Subcutaneous abdominal adipose tissue (tissue), 5 donors: ENCODE data around the gene HNMT.

ENCODE experiments used
- H3K27ac ChIP-seq: one replicate; pipeline ENCODE4 v1.7.0; 2013; ENCODE audit warnings: low read depth, mild to moderate bottlenecking, inconsistent platforms, low read length, moderate library complexity
- H3K27me3 ChIP-seq, 5 donors: one replicate each; pipeline ENCODE4 v1.7.0; 2013; ENCODE audit warnings: low read length in 5 of 5, inconsistent platforms in 1 of 5; ENCODE audit not compliant: control insufficient read depth in 5 of 5, insufficient read depth in 4 of 5
- H3K36me3 ChIP-seq, 5 donors: one replicate each; pipeline ENCODE4 v1.7.0; 2013; ENCODE audit warnings: low read length in 5 of 5; ENCODE audit not compliant: control insufficient read depth in 5 of 5, insufficient read depth in 5 of 5
- H3K4me1 ChIP-seq, 5 donors: one replicate each; pipeline ENCODE4 v1.7.0; 2013; ENCODE audit warnings: low read length in 5 of 5, mild to moderate bottlenecking in 3 of 5, moderate library complexity in 1 of 5; ENCODE audit not compliant: control insufficient read depth in 5 of 5, insufficient read depth in 5 of 5
- H3K4me3 ChIP-seq, 5 donors: one replicate each; pipeline ENCODE4 v1.7.0; 2013; ENCODE audit warnings: low read length in 5 of 5, low read depth in 1 of 5
- H3K9ac ChIP-seq, 5 donors: one replicate each; pipeline ENCODE4 v1.7.0; 2013; ENCODE audit warnings: low read length in 5 of 5, mild to moderate bottlenecking in 4 of 5, moderate library complexity in 3 of 5
- H3K9me3 ChIP-seq, 5 donors: one replicate each; pipeline ENCODE4 v1.7.0; 2013; ENCODE audit warnings: low read length in 5 of 5; ENCODE audit not compliant: control insufficient read depth in 5 of 5
- donor health status: healthy.
- donor health status: healthy.
- donor health status: healthy.
- donor health status: healthy.
- donor health status: healthy.

The HNMT gene

GRCh38 chr2:138000796-138001195 lies 36.5 kb downstream of the HNMT start:
- Histone ChIP-seq H3K27ac (no peak overlapping the region), H3K4me3 (no peak overlapping the region), H3K27me3 (no peaks in the 10 kb centered on the region), H3K4me1 (no peaks in the 10 kb centered on the region), H3K9me3 (peaks cover 0 to 5% (median 0%) of the 10 kb centered on the region in 5 donors), H3K9ac (no peak overlapping the region), H3K36me3 (peaks cover 23 to 45% (median 39%) of the 10 kb centered on the region in 5 donors)

DNA sequence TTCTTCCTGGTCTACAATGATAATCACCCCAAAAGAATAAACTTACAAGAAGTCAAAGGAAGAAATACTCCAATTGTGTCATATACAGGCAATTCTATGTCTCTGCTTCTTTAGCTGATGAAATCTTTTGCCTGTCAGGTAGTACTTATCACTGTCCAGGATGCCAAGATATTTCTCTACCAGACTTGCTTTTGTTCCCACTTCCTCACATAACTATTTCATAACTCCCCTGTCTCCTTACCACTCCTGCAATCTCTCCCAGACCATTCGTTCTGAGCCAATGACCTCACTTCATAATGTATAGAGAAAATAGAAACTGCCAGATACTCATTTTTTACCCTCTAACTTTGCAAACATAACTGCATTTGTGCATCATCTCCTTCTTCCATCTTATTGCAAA lies 39.1 kb downstream of the HNMT start:
- Histone ChIP-seq H3K4me3 (no peak overlapping the region), H3K9me3 (no peaks in the 10 kb centered on the region), H3K4me1 (no peaks in the 10 kb centered on the region), H3K36me3 (peaks cover 31 to 71% (median 60%) of the 10 kb centered on the region in 5 donors), H3K9ac (no peak overlapping the region), H3K27me3 (no peaks in the 10 kb centered on the region), H3K27ac (no peak overlapping the region)

DNA sequence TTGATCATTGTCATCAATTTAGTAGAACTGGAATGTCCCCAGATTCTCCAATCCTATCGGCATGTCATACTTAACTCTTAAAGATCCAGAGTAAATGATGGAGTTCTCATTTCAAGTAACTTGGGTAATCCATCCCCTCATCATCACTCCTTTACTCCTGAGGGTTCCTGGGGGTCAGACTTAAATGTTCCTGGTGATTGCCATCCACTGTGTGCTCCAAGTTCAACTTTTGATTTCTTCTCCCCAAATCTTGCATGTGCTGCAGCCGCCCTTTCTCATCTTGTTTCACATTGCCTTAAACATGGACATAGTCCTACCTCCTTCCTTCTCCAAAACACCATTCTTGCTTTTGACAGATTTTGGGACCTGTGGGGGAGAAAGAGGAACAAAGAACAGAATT lies 43.2 kb downstream of the HNMT start:
- Histone ChIP-seq H3K9me3 (no peaks in the 10 kb centered on the region), H3K36me3 (peaks cover 26 to 78% (median 58%) of the 10 kb centered on the region in 5 donors), H3K27me3 (no peaks in the 10 kb centered on the region), H3K4me3 (no peak overlapping the region), H3K9ac (no peak overlapping the region), H3K4me1 (no peaks in the 10 kb centered on the region), H3K27ac (no peak overlapping the region)

GRCh38 chr2:138009622-138010021 lies 45.3 kb downstream of the HNMT start:
- Histone ChIP-seq H3K9ac (no peak overlapping the region), H3K4me1 (no peaks in the 10 kb centered on the region), H3K9me3 (no peaks in the 10 kb centered on the region), H3K4me3 (no peak overlapping the region), H3K27me3 (no peaks in the 10 kb centered on the region), H3K27ac (no peak overlapping the region), H3K36me3 (peaks cover 25 to 71% (median 55%) of the 10 kb centered on the region in 5 donors)

DNA sequence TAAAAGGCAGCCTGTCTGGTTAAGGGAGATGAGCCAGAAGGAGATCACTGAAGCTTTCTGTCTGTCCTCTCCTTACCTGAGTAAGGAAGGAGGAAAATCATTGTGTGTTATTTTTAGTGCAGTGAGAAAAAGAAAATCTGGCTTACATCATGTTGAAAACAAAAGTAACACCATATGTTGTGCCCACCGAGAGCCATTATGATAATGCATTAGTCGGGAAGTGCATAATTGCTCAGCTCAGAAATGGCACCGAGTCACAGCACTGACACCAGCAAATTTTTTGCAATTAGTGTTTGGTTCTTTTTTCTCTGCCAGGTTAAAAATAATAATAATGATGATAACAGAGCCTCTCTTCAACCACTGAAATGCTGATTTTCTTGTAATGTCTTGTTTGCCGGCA lies 46.6 kb downstream of the HNMT start:
- no peak overlapping the region for H3K4me3 ChIP-seq
- no peaks in the 10 kb centered on the region for H3K27me3 ChIP-seq
- no peaks in the 10 kb centered on the region for H3K4me1 ChIP-seq
- H3K27ac ChIP-seq: no peak overlapping the region
- no peak overlapping the region for H3K9ac ChIP-seq
- H3K9me3 ChIP-seq: no peaks in the 10 kb centered on the region
- H3K36me3 ChIP-seq: peaks cover 21 to 68% (median 52%) of the 10 kb centered on the region in 5 donors

DNA sequence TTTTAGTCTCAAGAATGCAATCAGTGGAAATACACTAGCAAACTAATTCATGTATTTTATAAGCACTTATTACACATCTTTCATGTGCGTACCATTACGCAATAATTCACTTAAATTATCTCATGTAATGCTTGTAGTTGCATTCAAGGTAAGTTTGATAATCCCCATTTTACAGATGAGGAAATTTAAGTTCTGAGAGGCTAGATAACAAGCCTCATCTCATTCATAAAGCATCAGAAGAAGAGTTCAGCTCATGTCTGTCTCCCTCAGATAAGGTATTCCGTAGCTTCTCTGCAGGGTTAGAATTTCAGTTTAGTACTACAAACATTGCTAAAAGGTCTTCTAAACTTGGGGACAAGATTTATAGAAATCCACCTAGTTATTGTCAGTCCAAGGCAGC lies 47.8 kb downstream of the HNMT start:
- Histone ChIP-seq H3K27ac (no peak overlapping the region), H3K4me1 (no peaks in the 10 kb centered on the region), H3K27me3 (no peaks in the 10 kb centered on the region), H3K36me3 (peaks cover 16 to 62% (median 47%) of the 10 kb centered on the region in 5 donors), H3K4me3 (no peak overlapping the region), H3K9me3 (no peaks in the 10 kb centered on the region), H3K9ac (no peak overlapping the region)

GRCh38 chr2:138012968-138013367 lies 48.7 kb downstream of the HNMT start:
- H3K36me3 ChIP-seq: peaks cover 13 to 53% (median 41%) of the 10 kb centered on the region in 5 donors
- no peak overlapping the region for H3K27ac ChIP-seq
- H3K9me3 ChIP-seq: no peaks in the 10 kb centered on the region
- no peaks in the 10 kb centered on the region for H3K27me3 ChIP-seq
- H3K4me3 ChIP-seq: no peak overlapping the region
- no peak overlapping the region for H3K9ac ChIP-seq
- no peaks in the 10 kb centered on the region for H3K4me1 ChIP-seq

DNA sequence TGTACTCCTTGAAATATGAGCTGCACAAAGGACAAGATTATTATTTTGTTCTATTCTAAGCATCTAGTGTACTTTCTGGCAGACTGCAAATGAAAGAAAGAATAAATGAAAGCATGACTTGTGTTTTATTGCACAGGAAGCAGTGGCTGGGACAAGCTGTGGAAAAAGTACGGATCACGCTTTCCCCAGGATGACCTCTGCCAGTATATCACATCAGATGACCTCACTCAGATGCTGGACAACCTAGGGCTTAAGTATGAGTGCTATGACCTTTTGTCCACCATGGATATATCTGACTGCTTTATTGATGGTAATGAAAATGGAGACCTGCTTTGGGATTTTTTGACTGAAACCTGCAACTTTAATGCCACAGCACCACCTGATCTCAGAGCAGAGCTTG lies 49.4 kb downstream of the HNMT start:
- no peak overlapping the region for H3K27ac ChIP-seq
- no peaks in the 10 kb centered on the region for H3K4me1 ChIP-seq
- H3K9ac ChIP-seq: no peak overlapping the region
- H3K27me3 ChIP-seq: no peaks in the 10 kb centered on the region
- peaks cover 13 to 46% (median 34%) of the 10 kb centered on the region in 5 donors for H3K36me3 ChIP-seq
- no peaks in the 10 kb centered on the region for H3K9me3 ChIP-seq
- no peak overlapping the region for H3K4me3 ChIP-seq

DNA sequence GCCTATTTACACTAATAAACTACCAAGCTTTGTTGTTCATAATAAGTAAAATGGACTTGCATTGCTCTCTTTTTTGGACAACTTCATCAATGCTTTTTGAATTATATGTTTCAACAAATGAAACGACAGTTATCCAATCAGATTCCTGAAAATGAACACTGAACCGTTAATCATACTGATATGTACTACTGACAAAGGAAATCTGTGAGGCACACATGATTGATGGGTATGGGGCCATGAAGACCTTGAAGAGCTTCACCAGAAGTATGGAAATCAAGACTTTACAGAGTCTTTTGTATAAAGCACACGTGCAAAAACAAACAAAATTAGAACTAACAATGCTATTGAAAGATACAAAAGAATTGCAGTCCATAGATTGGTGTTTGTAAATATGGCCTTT lies 51.2 kb downstream of the HNMT start:
- no peak overlapping the region for H3K4me3 ChIP-seq
- no peak overlapping the region for H3K27ac ChIP-seq
- no peak overlapping the region for H3K9ac ChIP-seq
- peaks cover 0 to 8% (median 0%) of the 10 kb centered on the region in 5 donors for H3K4me1 ChIP-seq
- H3K36me3 ChIP-seq: peaks cover 13 to 37% (median 28%) of the 10 kb centered on the region in 5 donors
- no peaks in the 10 kb centered on the region for H3K27me3 ChIP-seq
- H3K9me3 ChIP-seq: no peaks in the 10 kb centered on the region

DNA sequence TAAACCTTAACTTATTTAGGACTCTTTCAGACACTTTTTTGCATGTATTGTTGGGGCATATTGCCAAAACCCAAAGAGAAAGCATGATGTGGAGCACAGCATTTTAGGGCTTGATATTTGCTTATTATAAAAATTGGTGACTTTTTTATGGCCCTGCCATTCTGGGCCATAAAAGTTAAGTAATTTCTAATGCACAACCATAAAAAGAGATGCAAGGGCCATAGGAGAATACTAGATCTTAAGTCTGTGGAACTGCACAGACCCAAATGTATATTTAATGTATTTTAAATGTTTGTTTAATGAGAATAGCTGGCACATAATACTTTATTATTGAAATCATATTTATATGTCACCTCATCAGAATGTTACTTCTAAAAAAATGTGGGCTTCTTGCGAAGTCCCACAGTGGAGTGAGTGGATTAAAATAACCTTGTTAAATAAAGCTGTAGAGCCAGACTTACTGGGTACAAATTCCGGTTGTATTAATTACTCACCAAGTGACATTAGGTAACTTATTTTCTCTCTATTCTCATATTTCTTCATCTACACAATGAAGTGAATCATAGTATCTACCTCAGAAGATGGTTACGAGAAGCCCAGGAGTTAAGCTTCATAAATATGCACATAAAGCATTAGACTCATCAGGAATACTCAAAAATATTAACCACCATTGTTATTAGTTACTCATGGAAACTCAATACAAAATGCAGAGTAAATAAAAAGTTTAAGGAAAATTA lies 52.2 kb downstream of the HNMT start:
- Histone ChIP-seq H3K4me3 (no peak overlapping the region), H3K36me3 (peaks cover 12 to 37% (median 28%) of the 10 kb centered on the region in 5 donors), H3K4me1 (peaks cover 0 to 8% (median 0%) of the 10 kb centered on the region in 5 donors), H3K9me3 (no peaks in the 10 kb centered on the region), H3K9ac (no peak overlapping the region), H3K27ac (no peak overlapping the region), H3K27me3 (no peaks in the 10 kb centered on the region)
